GM23338 (cell line): ENCODE measurements around the gene NAA16.

Experiments
- CTCF ChIP-seq, 2 experiments: fragments of 200-600 bp in 1 of 2; sonication (generic) in 1 of 2; conservative IDR thresholded peaks; 2 replicates each; pipeline versions ENCODE4 v1.5.1 to v1.6.1; 2016 to 2017; ENCODE audit warnings: antibody characterized with exemption in 2 of 2, low read depth in 2 of 2, mild to moderate bottlenecking in 2 of 2, moderate library complexity in 1 of 2
- EZH2 ChIP-seq: fragments of 200-600 bp; sonication (generic); IDR thresholded peaks from one replicate; pipeline ENCODE4 v1.8.0; 2017; ENCODE audit warnings: antibody characterized with exemption, mild to moderate bottlenecking, low read depth; ENCODE audit not compliant: unreplicated experiment
- EZH2phosphoT487 ChIP-seq: fragments of 200-600 bp; sonication (generic); IDR thresholded peaks from one replicate; pipeline ENCODE4 v1.8.1; 2018; ENCODE audit warnings: antibody characterized with exemption; ENCODE audit not compliant: unreplicated experiment
- POLR2AphosphoS5 ChIP-seq: IDR thresholded peaks from 2 replicates; pipeline ENCODE4 v1.6.1; 2016; ENCODE audit warnings: antibody characterized with exemption, low read depth
- REST ChIP-seq: IDR thresholded peaks from one replicate; pipeline ENCODE4 v1.6.1; 2018; ENCODE audit warnings: antibody characterized with exemption; ENCODE audit not compliant: unreplicated experiment
- STAT1 ChIP-seq: IDR thresholded peaks from one replicate; pipeline ENCODE4 v1.6.1; 2016; ENCODE audit warnings: antibody characterized with exemption; ENCODE audit not compliant: unreplicated experiment
- TF ChIP-seq, protein P1 (sequence below): IDR thresholded peaks from 2 replicates; pipeline ENCODE4 v1.6.1; 2016; ENCODE audit warnings: antibody characterized with exemption

DNA sequence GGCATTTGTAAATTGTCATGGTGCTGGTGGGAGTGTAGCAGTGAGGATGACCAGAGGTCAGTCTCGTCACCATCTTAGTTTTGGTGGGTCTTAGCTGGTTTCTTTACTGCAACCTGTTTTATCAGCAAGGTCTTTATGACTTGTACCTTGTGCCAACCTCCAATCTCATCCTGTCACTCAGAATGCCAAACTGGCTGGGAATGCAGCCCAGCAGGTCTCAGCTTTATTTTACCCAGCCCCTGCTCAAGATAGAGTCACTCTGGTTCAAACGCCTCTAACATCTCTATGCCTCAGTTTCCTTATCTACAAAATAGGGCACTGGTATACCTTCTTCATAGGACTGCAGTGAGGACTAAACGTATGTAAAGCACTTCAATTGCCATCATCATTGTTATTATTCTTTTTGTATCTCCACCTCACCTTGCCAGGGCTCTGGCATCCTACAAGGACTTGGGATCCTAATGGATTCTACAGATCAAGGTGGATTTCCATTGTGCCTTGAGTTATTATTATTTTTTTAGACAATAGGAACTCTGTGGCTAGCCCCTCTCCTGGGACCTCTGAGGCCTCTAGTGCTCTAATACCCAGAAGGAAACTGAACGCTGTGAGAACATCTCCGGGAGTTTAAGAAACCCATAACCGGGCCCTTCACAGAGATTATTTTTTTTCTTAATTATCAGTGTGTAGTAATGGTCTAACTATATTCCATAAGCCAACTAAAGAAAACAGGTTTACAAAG lies 77.2 kb downstream of the NAA16 start:
- TF ChIP-seq CTCF (conservative IDR thresholded peaks at IDR 0.05; ENCODE audit: low read depth in 2 of 2) (no peak), POLR2AphosphoS5 (no peak), EZH2 (no peak), STAT1 (no peak), REST (no peak), EZH2phosphoT487 (no peak)
- TF ChIP-seq, protein P1, sequence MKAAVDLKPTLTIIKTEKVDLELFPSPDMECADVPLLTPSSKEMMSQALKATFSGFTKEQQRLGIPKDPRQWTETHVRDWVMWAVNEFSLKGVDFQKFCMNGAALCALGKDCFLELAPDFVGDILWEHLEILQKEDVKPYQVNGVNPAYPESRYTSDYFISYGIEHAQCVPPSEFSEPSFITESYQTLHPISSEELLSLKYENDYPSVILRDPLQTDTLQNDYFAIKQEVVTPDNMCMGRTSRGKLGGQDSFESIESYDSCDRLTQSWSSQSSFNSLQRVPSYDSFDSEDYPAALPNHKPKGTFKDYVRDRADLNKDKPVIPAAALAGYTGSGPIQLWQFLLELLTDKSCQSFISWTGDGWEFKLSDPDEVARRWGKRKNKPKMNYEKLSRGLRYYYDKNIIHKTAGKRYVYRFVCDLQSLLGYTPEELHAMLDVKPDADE = no peak
